ENCODE data around the gene CUX1. TPM values are rescaled to one million over a fixed set of nuclear protein-coding genes. Genes with fewer than 3 reads are reported as not detected.

CUX1 gene
- total RNA-seq, 1 experiment from 2014 or later, result 54.8 TPM

DNA sequence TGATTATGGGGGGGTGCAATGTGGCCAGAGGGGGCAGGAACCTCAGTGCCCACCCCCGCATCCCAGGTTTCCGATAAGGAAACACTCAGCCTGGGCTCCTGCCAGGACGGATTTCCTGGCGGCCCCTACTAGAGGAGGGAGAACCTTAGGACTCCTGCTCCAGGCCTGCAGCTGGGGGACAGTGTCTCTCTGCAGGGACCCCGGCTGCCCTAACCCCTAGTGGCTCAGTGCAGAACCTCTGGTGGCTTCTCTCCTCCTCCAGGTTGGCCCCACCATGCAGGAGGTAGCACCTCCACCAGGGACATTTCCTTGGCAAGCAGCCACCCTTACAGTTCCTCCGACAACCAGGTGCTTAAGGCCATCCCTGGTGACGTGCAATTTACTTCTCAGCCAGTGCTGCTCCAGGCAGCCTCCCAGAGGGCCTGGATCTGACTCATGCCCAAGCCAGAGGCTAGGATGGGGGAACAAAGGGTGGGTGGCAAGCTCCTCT, 501.1 kb downstream of the CUX1 start:
- intact Hi-C loops (cut with micrococcal nuclease; ENCODE audit: unreplicated experiment), result no loop called here
- DNase-seq, result peak; percentile 21
- CTCF ChIA-PET, result interaction anchor here (0.6 kb wide), 1 partner anchor 9 kb away, joined by 4 read pairs; no protein-coding TSS in a partner anchor
- Mint-ChIP-seq H3K9me3 (ENCODE audit: low read depth, unreplicated experiment) (no peaks in the 10 kb centered on the region), H3K27me3 (ENCODE audit: unreplicated experiment) (no peaks in the 10 kb centered on the region), H3K4me3 (ENCODE audit: low read depth, unreplicated experiment) (no peak overlapping the region), H3K27ac (ENCODE audit: unreplicated experiment) (no peak overlapping the region), H3K36me3 (ENCODE audit: insufficient read depth, unreplicated experiment) (peaks cover 6% of the 10 kb centered on the region), H3K4me1 (ENCODE audit: low read depth, unreplicated experiment) (no peaks in the 10 kb centered on the region)
- TF ChIP-seq, protein P1, sequence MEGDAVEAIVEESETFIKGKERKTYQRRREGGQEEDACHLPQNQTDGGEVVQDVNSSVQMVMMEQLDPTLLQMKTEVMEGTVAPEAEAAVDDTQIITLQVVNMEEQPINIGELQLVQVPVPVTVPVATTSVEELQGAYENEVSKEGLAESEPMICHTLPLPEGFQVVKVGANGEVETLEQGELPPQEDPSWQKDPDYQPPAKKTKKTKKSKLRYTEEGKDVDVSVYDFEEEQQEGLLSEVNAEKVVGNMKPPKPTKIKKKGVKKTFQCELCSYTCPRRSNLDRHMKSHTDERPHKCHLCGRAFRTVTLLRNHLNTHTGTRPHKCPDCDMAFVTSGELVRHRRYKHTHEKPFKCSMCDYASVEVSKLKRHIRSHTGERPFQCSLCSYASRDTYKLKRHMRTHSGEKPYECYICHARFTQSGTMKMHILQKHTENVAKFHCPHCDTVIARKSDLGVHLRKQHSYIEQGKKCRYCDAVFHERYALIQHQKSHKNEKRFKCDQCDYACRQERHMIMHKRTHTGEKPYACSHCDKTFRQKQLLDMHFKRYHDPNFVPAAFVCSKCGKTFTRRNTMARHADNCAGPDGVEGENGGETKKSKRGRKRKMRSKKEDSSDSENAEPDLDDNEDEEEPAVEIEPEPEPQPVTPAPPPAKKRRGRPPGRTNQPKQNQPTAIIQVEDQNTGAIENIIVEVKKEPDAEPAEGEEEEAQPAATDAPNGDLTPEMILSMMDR (IDR thresholded peaks at IDR 0.05; ENCODE audit: unreplicated experiment), result no peak
- no TSS peak for BruUV-seq (replicated peaks)

DNA sequence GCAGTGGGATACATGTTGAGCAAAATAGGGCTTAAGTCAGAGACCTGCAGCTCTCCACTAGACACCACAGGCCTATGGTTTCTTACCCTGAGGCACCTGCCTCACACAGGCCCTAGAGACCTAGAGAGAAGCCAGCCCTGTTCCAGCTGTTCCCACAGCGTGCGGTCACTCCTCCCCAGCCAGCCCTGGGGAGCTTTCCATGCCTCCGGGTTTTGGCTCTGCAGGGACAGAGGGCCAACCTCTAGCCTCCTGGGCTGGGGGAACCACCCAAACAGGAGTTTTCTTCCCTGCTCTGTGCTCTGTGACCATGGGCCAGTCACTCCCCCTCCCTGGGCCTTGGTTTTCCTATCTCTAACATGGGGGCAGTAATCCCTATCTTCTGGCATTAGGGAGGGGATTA, 502.2 kb downstream of the CUX1 start:
- TF ChIP-seq, protein P1 (IDR thresholded peaks at IDR 0.05; ENCODE audit: unreplicated experiment), result no peak
- peaks cover 6% of the 10 kb centered on the region for H3K36me3 Mint-ChIP-seq (ENCODE audit: insufficient read depth, unreplicated experiment)
- no peaks in the 10 kb centered on the region for H3K27me3 Mint-ChIP-seq (ENCODE audit: unreplicated experiment)
- intact Hi-C loops (cut with micrococcal nuclease; ENCODE audit: unreplicated experiment), result no loop called here
- no peaks in the 10 kb centered on the region for H3K4me1 Mint-ChIP-seq (ENCODE audit: low read depth, unreplicated experiment)
- no peak overlapping the region for H3K27ac Mint-ChIP-seq (ENCODE audit: unreplicated experiment)
- no peak for DNase-seq
- CTCF ChIA-PET, result no interaction called here
- no TSS peak for BruUV-seq (replicated peaks)
- no peak overlapping the region for H3K4me3 Mint-ChIP-seq (ENCODE audit: low read depth, unreplicated experiment)
- no peaks in the 10 kb centered on the region for H3K9me3 Mint-ChIP-seq (ENCODE audit: low read depth, unreplicated experiment)

DNA sequence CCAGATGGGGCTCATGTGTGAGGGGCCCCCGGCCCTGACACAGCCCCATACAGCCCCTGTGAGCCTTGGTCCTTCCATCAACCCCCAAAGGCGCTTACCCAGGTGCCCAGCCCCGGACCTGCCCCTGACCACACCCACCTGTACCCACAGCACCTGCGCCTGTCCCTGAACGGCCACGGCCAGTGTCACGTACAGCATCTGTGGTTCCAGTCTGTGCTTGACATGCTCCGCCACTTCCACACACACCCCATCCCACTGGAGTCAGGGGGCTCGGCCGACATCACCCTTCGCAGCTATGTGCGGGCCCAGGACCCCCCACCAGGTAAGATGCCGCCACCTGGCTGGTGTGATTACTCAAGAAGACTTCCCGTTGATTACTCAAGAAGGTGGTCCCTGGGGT, 502.8 kb downstream of the CUX1 start:
- H3K9me3 Mint-ChIP-seq (ENCODE audit: low read depth, unreplicated experiment), result no peaks in the 10 kb centered on the region
- no peak overlapping the region for H3K4me3 Mint-ChIP-seq (ENCODE audit: low read depth, unreplicated experiment)
- H3K27ac Mint-ChIP-seq (ENCODE audit: unreplicated experiment), result no peak overlapping the region
- H3K4me1 Mint-ChIP-seq (ENCODE audit: low read depth, unreplicated experiment), result no peaks in the 10 kb centered on the region
- DNase-seq, result no peak
- no peaks in the 10 kb centered on the region for H3K27me3 Mint-ChIP-seq (ENCODE audit: unreplicated experiment)
- peaks cover 6% of the 10 kb centered on the region for H3K36me3 Mint-ChIP-seq (ENCODE audit: insufficient read depth, unreplicated experiment)
- CTCF ChIA-PET, result no interaction called here
- TF ChIP-seq, protein P1 (IDR thresholded peaks at IDR 0.05; ENCODE audit: unreplicated experiment), result no peak
- intact Hi-C loops (cut with micrococcal nuclease; ENCODE audit: unreplicated experiment), result no loop called here
- BruUV-seq (replicated peaks), result no TSS peak

DNA sequence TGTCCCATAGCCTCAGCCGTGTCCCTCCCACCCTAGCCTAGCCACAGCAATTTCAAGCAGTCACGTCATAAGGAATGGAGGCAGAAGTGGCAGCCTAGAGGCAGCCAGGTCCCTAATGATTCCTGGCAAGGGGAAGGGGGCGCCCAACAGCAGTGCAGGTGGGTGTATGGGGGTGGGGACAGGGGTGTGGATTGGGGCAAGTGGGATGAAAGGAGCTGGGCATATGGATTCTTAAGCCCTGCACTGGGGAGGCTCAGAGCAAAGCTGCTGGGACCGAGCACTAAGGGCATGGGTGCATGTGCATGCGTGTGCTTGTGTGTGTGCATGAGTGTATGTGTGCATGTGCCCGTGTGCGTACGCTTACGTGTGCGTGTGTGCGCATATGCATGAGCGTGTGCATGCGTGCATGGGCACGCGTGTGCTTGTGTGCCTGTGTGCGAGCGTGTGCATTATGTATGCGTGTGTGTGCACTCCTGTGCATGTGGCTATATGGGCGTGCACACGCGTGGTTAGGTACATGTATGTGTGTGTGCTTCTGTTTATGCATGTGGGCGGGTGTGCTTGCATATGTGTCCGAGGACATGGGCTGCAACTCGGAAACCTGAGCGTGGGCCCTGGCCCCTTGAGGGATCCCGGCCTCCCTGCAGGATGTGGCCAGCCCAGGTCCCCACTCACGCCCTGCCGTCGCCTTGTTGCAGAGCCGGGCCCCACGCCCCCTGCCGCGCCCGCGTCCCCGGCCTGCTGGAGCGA, 503.4 kb downstream of the CUX1 start:
- DNase-seq, result no peak
- CTCF ChIA-PET, result no interaction called here
- H3K27ac Mint-ChIP-seq (ENCODE audit: unreplicated experiment), result no peak overlapping the region
- TF ChIP-seq, protein P1 (IDR thresholded peaks at IDR 0.05; ENCODE audit: unreplicated experiment), result no peak
- intact Hi-C loops (cut with micrococcal nuclease; ENCODE audit: unreplicated experiment), result no loop called here
- H3K4me3 Mint-ChIP-seq (ENCODE audit: low read depth, unreplicated experiment), result no peak overlapping the region
- H3K4me1 Mint-ChIP-seq (ENCODE audit: low read depth, unreplicated experiment), result no peaks in the 10 kb centered on the region
- peaks cover 6% of the 10 kb centered on the region for H3K36me3 Mint-ChIP-seq (ENCODE audit: insufficient read depth, unreplicated experiment)
- BruUV-seq (replicated peaks), result no TSS peak
- H3K27me3 Mint-ChIP-seq (ENCODE audit: unreplicated experiment), result no peaks in the 10 kb centered on the region
- H3K9me3 Mint-ChIP-seq (ENCODE audit: low read depth, unreplicated experiment), result no peaks in the 10 kb centered on the region
